ENCODE data around the gene REXO4. TPM values are rescaled to one million over a fixed set of nuclear protein-coding genes. Genes with fewer than 3 reads are reported as not detected.

The REXO4 gene
- total RNA-seq, 1 donor from 2014 or later, result 17.9 TPM

GRCh38 chr9:133390713-133391112, 27.1 kb downstream of the REXO4 start:
- H3F3A ChIP-seq (ENCODE audit: low read depth), result no peaks in the 10 kb centered on the region
- Mint-ChIP-seq H3K4me3 (no peak overlapping the region), H3K4me1 (peaks cover 7% of the 10 kb centered on the region), H3K27ac (no peak overlapping the region), H3K27me3 (ENCODE audit: insufficient read depth, low read depth) (peaks cover 5% of the 10 kb centered on the region), H3K9me3 (peaks cover 7% of the 10 kb centered on the region), H3K36me3 (peaks cover 2% of the 10 kb centered on the region)
- no peaks in the 10 kb centered on the region for H3K79me2 ChIP-seq (ENCODE audit: low read depth)
- H3K4me3 ChIP-seq, result no peak overlapping the region
- no peaks in the 10 kb centered on the region for H3K36me3 ChIP-seq
- no peak for DNase-seq (ENCODE audit: low spot score)
- no peaks in the 10 kb centered on the region for H3K9me3 ChIP-seq (ENCODE audit: low read depth)
- no peak overlapping the region for H2AFZ ChIP-seq (replicated peaks)
- H4K20me1 ChIP-seq (ENCODE audit: low read depth), result no peaks in the 10 kb centered on the region
- H3K4me1 ChIP-seq, result no peaks in the 10 kb centered on the region
- H3K9ac ChIP-seq, result no peak overlapping the region
- TF ChIP-seq EZH2phosphoT487 (IDR thresholded peaks at IDR 0.05), result no peak
- no peak overlapping the region for H3K4me2 ChIP-seq
- H3K27ac ChIP-seq, result no peak overlapping the region
- H3K27me3 ChIP-seq, result peaks cover 9% of the 10 kb centered on the region

GRCh38 chr9:133389562-133389961, 28.2 kb downstream of the REXO4 start:
- no peak overlapping the region for H3K27ac ChIP-seq
- no peaks in the 10 kb centered on the region for H3K36me3 ChIP-seq
- DNase-seq (ENCODE audit: low spot score), result no peak
- H4K20me1 ChIP-seq (ENCODE audit: low read depth), result no peaks in the 10 kb centered on the region
- Mint-ChIP-seq H3K36me3 (peaks cover 2% of the 10 kb centered on the region), H3K27ac (no peak overlapping the region), H3K9me3 (peaks cover 7% of the 10 kb centered on the region), H3K4me3 (no peak overlapping the region), H3K4me1 (peaks cover 2% of the 10 kb centered on the region), H3K27me3 (ENCODE audit: insufficient read depth, low read depth) (peaks cover 2% of the 10 kb centered on the region)
- no peak overlapping the region for H2AFZ ChIP-seq (replicated peaks)
- H3F3A ChIP-seq (ENCODE audit: low read depth), result no peaks in the 10 kb centered on the region
- H3K9me3 ChIP-seq (ENCODE audit: low read depth), result no peaks in the 10 kb centered on the region
- H3K79me2 ChIP-seq (ENCODE audit: low read depth), result no peaks in the 10 kb centered on the region
- no peak overlapping the region for H3K9ac ChIP-seq
- H3K4me3 ChIP-seq, result no peak overlapping the region
- H3K4me1 ChIP-seq, result no peaks in the 10 kb centered on the region
- H3K4me2 ChIP-seq, result no peak overlapping the region
- peaks cover 6% of the 10 kb centered on the region for H3K27me3 ChIP-seq
- TF ChIP-seq EZH2 (IDR thresholded peaks at IDR 0.05) (no peak), CTCF (IDR thresholded peaks at IDR 0.05) (no peak), EZH2phosphoT487 (IDR thresholded peaks at IDR 0.05) (no peak)

- TF ChIP-seq EZH2phosphoT487 (IDR thresholded peaks at IDR 0.05), result no peak
- no peak for TF ChIP-seq EZH2 (IDR thresholded peaks at IDR 0.05)
- no peak for TF ChIP-seq CTCF (IDR thresholded peaks at IDR 0.05)
- no peaks in the 10 kb centered on the region for H3K4me1 ChIP-seq
- H3K4me2 ChIP-seq, result no peak overlapping the region
- H3K36me3 ChIP-seq, result no peaks in the 10 kb centered on the region
- Mint-ChIP-seq H3K4me3 (no peak overlapping the region), H3K9me3 (peaks cover 7% of the 10 kb centered on the region), H3K27ac (no peak overlapping the region), H3K4me1 (peaks cover 2% of the 10 kb centered on the region), H3K27me3 (ENCODE audit: insufficient read depth, low read depth) (peaks cover 2% of the 10 kb centered on the region), H3K36me3 (peaks cover 2% of the 10 kb centered on the region)
- H3K27ac ChIP-seq, result no peak overlapping the region
- DNase-seq (ENCODE audit: low spot score), result no peak
- H3K27me3 ChIP-seq, result peaks cover 2% of the 10 kb centered on the region
- no peaks in the 10 kb centered on the region for H4K20me1 ChIP-seq (ENCODE audit: low read depth)
- H2AFZ ChIP-seq (replicated peaks), result no peak overlapping the region
- H3K79me2 ChIP-seq (ENCODE audit: low read depth), result no peaks in the 10 kb centered on the region
- H3K9ac ChIP-seq, result no peak overlapping the region
- no peaks in the 10 kb centered on the region for H3F3A ChIP-seq (ENCODE audit: low read depth)
- no peaks in the 10 kb centered on the region for H3K9me3 ChIP-seq (ENCODE audit: low read depth)
- no peak overlapping the region for H3K4me3 ChIP-seq
Observed at GRCh38 chr9:133389025-133389557, 28.7 kb downstream of the REXO4 start.

- Histone ChIP-seq H2AFZ (replicated peaks) (no peak overlapping the region), H3K4me1 (no peaks in the 10 kb centered on the region), H3K36me3 (no peaks in the 10 kb centered on the region), H4K20me1 (ENCODE audit: low read depth) (no peaks in the 10 kb centered on the region), H3K9me3 (ENCODE audit: low read depth) (no peaks in the 10 kb centered on the region), H3K27me3 (no peaks in the 10 kb centered on the region), H3K79me2 (ENCODE audit: low read depth) (no peaks in the 10 kb centered on the region), H3K27ac (no peak overlapping the region), H3K4me2 (no peak overlapping the region), H3K9ac (no peak overlapping the region), H3K4me3 (no peak overlapping the region), H3F3A (ENCODE audit: low read depth) (no peaks in the 10 kb centered on the region)
- peaks cover 2% of the 10 kb centered on the region for H3K27me3 Mint-ChIP-seq (ENCODE audit: insufficient read depth, low read depth)
- no peak for TF ChIP-seq EZH2 (IDR thresholded peaks at IDR 0.05)
- no peak for TF ChIP-seq CTCF (IDR thresholded peaks at IDR 0.05)
- TF ChIP-seq EZH2phosphoT487 (IDR thresholded peaks at IDR 0.05), result no peak
- DNase-seq (ENCODE audit: low spot score), result no peak
- no peak overlapping the region for H3K4me3 Mint-ChIP-seq
- H3K9me3 Mint-ChIP-seq, result peaks cover 7% of the 10 kb centered on the region
- H3K27ac Mint-ChIP-seq, result no peak overlapping the region
- H3K4me1 Mint-ChIP-seq, result peaks cover 2% of the 10 kb centered on the region
- H3K36me3 Mint-ChIP-seq, result peaks cover 2% of the 10 kb centered on the region
Observed at GRCh38 chr9:133387680-133388079, 30.1 kb downstream of the REXO4 start.

All from neural progenitor cell (in vitro differentiated cells).